H54 (cell line): ENCODE results near the gene WRNIP1.
"Not testable (repeated sequence)": the region's sequence is repeated elsewhere in the genome, so short reads cannot be mapped to it uniquely, and the experiment has no call there.

Source experiments
- DNase-seq: peaks from one replicate; pipeline ENCODE4 v3.0.0; 2011; ENCODE audit warnings: low spot score, mixed read lengths; ENCODE audit not compliant: insufficient read length
- FAIRE-seq: peaks from 3 replicates; lab custom pipeline; 2011; peaks lifted over from hg19 to GRCh38; lab: Jason Lieb, UNC
- POLR2A ChIP-seq: IDR thresholded peaks from 2 replicates; pipeline ENCODE4 v1.6.1; 2011; ENCODE audit warnings: low read depth, mild to moderate bottlenecking, low read length

The WRNIP1 gene

GRCh38 chr6:2794171-2794730 is 29.1 kb downstream of the WRNIP1 start:
- DNase-seq = no peak
- TF ChIP-seq POLR2A = no peak
- no peak for FAIRE-seq

- FAIRE-seq = no peak
These were observed 30.0 kb downstream of the WRNIP1 start for GRCh38 chr6:2795162-2795561.

DNA sequence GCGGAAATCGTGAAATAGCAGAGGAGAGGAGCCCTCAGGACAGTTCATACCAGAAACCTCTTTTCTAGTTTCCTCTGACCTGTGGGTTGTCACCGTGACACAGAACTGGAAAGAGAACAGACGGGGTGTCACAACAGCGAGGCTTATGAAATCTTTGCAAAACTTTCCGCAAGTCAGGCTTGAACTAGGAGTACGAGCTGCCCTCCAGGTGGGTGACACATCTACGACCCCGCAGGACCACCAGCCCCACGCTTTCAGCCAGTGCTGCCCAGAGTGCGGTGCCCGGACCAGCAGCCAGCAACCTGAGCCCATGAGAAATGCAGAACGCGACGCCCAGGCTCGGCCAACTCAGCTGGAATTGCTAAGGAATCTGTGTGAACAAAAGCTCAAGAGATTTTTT is 30.8 kb downstream of the WRNIP1 start:
- TF ChIP-seq POLR2A = no peak
- no peak for FAIRE-seq

More at GRCh38 chr6:2795162-2795561, 30.0 kb downstream of the WRNIP1 start:
- no peak for TF ChIP-seq POLR2A
- DNase-seq = no peak

DNA sequence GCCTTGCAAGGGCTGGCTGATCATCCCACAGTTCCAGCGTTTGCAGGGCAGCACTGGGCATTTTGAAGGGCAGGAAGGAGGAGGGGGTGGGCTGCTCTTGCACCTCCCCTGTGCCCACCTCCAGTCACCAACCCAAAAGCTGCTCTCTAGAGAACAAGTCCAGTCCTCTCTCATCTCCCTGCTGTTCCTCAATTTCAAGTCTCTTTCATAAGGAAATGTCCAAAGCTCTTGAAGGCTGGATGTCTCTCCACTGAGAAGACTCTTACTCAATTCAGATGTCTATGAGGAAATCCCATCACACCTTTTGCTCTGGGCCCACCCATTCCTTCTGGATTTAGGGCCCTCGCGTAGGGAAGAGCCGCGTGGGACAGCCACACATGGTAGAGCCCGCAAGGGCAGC is 31.7 kb downstream of the WRNIP1 start:
- FAIRE-seq = no peak
- TF ChIP-seq POLR2A = no peak
- no peak for DNase-seq

More for the DNA sequence above, 30.8 kb downstream of the WRNIP1 start:
- DNase-seq = no peak

DNA sequence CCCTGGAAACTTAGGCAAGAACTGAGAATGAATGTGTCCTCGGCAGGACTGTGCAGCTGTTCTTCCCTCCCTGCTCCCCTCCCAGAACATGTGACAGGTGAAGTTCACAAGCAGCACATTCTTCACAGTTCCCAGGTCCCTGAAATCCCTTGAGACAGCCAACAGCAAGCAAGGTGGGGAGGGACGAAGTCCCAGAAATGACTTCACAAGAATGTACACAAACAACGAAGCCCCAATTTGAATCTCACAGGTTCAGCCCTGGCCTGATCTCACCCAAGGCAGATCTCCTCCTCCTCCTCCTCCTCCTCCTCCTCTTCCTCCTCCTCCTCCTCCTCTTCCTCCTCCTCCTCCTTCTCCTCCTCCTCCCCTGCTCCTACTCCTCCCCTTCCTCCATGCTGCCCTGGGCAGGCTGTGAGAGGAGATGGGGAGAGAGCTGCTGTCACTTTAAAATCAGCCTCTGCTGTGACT is 32.4 kb downstream of the WRNIP1 start:
- no peak for FAIRE-seq
- no peak for DNase-seq
- TF ChIP-seq POLR2A = no peak

GRCh38 chr6:2798586-2799134 is 33.5 kb downstream of the WRNIP1 start:
- DNase-seq (no peak), FAIRE-seq (no peak)
- TF ChIP-seq POLR2A = no peak

DNA sequence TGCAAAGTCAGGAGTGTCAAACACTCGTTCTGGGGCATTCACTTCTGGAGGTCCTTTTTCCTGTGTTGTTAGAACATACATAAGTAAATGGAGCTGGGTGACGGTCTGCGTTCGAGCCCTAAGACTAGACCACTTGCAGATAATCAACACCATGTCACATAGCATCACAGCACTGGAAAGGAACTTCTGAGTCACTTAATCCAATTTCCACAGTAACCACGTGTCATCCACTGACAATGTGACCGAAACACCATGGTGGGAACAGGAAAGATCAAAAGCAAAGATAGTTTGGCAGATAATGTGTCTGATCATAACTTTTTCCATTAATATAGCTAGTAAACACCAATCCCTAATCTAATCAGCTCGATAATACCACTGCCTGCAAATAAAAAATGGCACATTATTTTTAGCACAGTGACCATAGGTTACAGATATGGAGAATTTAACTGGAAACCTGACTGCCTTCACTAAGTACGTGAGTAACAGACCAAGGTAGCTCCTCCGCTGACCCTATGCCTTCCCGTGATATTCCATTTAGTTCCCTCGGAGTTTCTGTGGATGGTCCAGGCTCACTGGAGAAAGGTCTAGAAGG is 34.8 kb downstream of the WRNIP1 start:
- DNase-seq = no peak
- no peak for FAIRE-seq
- no peak for TF ChIP-seq POLR2A

GRCh38 chr6:2800552-2801316 is 35.5 kb downstream of the WRNIP1 start:
- no peak for FAIRE-seq
- no peak for DNase-seq
- no peak for TF ChIP-seq POLR2A

GRCh38 chr6:2801687-2802086 is 36.5 kb downstream of the WRNIP1 start:
- DNase-seq, FAIRE-seq: not testable (repeated sequence)

- TF ChIP-seq POLR2A = no peak
- no peak for FAIRE-seq
- DNase-seq = no peak
These were observed 37.4 kb downstream of the WRNIP1 start for GRCh38 chr6:2802521-2803060.

- no peak for DNase-seq
- no peak for FAIRE-seq
- TF ChIP-seq POLR2A = no peak
These were observed 38.7 kb downstream of the WRNIP1 start for GRCh38 chr6:2803731-2804429.

DNA sequence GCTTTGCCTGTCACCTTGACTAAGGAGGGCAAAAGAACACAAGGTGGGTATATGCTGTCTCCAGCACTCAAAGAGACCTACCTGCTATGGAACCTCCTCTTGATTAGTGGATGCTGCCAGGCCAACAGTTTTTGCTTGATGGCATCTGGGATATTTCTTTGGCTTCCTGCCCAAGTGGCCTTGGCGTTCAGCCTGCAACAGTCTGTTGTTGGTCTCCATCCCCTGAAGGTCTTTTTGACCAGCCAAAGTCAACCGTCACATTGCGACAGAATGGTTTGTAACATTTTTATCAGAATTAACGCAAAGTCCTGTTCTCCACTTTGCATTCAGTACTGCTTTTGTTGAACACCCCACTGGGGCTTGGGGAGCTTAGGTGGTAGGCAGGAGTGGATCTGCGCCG is 39.3 kb downstream of the WRNIP1 start:
- DNase-seq = no peak
- TF ChIP-seq POLR2A = no peak
- FAIRE-seq = no peak

GRCh38 chr6:2805031-2805430 is 39.8 kb downstream of the WRNIP1 start:
- no peak for TF ChIP-seq POLR2A
- DNase-seq (no peak), FAIRE-seq (no peak)
